ENCODE results near the gene XAF1. TPM values are rescaled to one million over a fixed set of nuclear protein-coding genes. Genes with fewer than 3 reads are reported as not detected.

Gene XAF1
- total and polyA plus RNA-seq, 2 experiments from 2014 or later = not detected

DNA sequence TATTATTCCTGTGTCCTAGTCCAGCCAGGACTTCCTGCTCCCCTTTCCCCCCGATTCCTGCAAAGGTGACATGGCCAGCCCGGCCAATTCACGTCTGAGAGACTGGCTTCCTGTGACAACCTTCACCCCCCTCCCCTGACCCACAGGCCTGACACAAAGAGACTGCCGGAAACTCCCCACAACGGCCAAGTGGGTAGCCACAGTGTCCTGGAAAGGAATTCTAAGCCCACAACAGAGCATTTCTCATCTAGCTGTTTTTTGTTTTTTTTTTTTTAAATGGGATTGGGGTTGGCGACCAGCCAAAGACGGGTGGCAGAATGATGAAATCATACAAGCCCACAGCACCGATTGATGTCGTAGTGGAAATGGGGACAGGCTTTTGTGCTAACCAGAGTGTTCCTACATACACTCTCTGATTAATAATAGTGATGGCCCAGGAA lies 2.8 kb upstream of the XAF1 start (continued):
- TF ChIP-seq, protein P1, sequence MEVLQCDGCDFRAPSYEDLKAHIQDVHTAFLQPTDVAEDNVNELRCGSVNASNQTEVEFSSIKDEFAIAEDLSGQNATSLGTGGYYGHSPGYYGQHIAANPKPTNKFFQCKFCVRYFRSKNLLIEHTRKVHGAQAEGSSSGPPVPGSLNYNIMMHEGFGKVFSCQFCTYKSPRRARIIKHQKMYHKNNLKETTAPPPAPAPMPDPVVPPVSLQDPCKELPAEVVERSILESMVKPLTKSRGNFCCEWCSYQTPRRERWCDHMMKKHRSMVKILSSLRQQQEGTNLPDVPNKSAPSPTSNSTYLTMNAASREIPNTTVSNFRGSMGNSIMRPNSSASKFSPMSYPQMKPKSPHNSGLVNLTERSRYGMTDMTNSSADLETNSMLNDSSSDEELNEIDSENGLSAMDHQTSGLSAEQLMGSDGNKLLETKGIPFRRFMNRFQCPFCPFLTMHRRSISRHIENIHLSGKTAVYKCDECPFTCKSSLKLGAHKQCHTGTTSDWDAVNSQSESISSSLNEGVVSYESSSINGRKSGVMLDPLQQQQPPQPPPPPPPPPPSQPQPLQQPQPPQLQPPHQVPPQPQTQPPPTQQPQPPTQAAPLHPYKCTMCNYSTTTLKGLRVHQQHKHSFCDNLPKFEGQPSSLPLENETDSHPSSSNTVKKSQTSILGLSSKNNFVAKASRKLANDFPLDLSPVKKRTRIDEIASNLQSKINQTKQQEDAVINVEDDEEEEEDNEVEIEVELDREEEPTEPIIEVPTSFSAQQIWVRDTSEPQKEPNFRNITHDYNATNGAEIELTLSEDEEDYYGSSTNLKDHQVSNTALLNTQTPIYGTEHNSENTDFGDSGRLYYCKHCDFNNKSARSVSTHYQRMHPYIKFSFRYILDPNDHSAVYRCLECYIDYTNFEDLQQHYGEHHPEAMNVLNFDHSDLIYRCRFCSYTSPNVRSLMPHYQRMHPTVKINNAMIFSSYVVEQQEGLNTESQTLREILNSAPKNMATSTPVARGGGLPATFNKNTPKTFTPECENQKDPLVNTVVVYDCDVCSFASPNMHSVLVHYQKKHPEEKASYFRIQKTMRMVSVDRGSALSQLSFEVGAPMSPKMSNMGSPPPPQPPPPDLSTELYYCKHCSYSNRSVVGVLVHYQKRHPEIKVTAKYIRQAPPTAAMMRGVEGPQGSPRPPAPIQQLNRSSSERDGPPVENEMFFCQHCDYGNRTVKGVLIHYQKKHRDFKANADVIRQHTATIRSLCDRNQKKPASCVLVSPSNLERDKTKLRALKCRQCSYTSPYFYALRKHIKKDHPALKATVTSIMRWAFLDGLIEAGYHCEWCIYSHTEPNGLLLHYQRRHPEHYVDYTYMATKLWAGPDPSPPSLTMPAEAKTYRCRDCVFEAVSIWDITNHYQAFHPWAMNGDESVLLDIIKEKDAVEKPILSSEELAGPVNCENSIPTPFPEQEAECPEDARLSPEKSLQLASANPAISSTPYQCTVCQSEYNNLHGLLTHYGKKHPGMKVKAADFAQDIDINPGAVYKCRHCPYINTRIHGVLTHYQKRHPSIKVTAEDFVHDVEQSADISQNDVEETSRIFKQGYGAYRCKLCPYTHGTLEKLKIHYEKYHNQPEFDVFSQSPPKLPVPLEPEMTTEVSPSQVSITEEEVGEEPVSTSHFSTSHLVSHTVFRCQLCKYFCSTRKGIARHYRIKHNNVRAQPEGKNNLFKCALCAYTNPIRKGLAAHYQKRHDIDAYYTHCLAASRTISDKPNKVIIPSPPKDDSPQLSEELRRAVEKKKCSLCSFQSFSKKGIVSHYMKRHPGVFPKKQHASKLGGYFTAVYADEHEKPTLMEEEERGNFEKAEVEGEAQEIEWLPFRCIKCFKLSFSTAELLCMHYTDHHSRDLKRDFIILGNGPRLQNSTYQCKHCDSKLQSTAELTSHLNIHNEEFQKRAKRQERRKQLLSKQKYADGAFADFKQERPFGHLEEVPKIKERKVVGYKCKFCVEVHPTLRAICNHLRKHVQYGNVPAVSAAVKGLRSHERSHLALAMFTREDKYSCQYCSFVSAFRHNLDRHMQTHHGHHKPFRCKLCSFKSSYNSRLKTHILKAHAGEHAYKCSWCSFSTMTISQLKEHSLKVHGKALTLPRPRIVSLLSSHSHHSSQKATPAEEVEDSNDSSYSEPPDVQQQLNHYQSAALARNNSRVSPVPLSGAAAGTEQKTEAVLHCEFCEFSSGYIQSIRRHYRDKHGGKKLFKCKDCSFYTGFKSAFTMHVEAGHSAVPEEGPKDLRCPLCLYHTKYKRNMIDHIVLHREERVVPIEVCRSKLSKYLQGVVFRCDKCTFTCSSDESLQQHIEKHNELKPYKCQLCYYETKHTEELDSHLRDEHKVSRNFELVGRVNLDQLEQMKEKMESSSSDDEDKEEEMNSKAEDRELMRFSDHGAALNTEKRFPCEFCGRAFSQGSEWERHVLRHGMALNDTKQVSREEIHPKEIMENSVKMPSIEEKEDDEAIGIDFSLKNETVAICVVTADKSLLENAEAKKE (CRISPR knock-in tag; IDR thresholded peaks at IDR 0.05) = no peak
- TF ChIP-seq EZH2 (IDR thresholded peaks at IDR 0.05; ENCODE audit: low read depth, unreplicated experiment) (no peak), EZH2phosphoT487 (IDR thresholded peaks at IDR 0.05; ENCODE audit: unreplicated experiment) (no peak), STAT1 (IDR thresholded peaks at IDR 0.05; ENCODE audit: unreplicated experiment) (no peak), ZNF331 (CRISPR knock-in tag; IDR thresholded peaks at IDR 0.05; ENCODE audit: low read depth) (no peak), ZNF114 (CRISPR knock-in tag; IDR thresholded peaks at IDR 0.05) (no peak), JUNB (IDR thresholded peaks at IDR 0.05; ENCODE audit: unreplicated experiment) (no peak)
- TF ChIP-seq, protein P2, sequence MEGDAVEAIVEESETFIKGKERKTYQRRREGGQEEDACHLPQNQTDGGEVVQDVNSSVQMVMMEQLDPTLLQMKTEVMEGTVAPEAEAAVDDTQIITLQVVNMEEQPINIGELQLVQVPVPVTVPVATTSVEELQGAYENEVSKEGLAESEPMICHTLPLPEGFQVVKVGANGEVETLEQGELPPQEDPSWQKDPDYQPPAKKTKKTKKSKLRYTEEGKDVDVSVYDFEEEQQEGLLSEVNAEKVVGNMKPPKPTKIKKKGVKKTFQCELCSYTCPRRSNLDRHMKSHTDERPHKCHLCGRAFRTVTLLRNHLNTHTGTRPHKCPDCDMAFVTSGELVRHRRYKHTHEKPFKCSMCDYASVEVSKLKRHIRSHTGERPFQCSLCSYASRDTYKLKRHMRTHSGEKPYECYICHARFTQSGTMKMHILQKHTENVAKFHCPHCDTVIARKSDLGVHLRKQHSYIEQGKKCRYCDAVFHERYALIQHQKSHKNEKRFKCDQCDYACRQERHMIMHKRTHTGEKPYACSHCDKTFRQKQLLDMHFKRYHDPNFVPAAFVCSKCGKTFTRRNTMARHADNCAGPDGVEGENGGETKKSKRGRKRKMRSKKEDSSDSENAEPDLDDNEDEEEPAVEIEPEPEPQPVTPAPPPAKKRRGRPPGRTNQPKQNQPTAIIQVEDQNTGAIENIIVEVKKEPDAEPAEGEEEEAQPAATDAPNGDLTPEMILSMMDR (conservative IDR thresholded peaks at IDR 0.05; ENCODE audit: low read depth in 2 of 2) = no peak

DNA sequence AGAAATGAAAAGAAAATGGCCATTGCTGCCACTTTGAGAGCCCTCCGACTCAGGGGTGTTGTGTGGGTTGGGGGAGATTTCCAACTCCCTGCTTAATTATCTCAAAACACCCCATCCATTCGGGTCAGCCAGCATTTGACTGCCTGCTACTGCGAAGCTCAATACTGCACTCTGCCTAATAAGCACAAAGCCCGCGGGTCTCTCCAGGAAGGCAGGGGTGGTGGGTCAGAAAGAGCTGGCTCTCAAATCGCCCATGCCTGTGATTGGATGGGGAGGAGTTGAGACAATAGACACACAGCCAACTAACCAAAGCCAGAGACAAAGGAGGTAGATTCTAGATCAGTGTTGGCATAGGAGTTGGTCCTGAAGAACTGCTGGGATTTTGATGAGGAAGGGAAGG lies 2.3 kb upstream of the XAF1 start:
- Histone ChIP-seq H2AFZ (peak overlapping the region; percentile 89; the same call in 1 of the 2 replicates), H3K4me1 (ENCODE audit: insufficient read depth) (peaks cover 18% of the 10 kb centered on the region), H4K20me1 (replicated peaks; ENCODE audit: insufficient read depth) (no peaks in the 10 kb centered on the region), H3K79me2 (replicated peaks; ENCODE audit: insufficient read depth) (no peaks in the 10 kb centered on the region), H3F3A (replicated peaks; ENCODE audit: low read depth) (no peaks in the 10 kb centered on the region), H3K9me2 (ENCODE audit: insufficient read depth) (0 out of 2 replicates have a peak, but pooled peaks cover 6% of the 10 kb centered on the region), H3K27ac (ENCODE audit: low read depth) (0 out of 2 replicates have a peak overlapping the region, but pooled peaks have one; percentile 64), H3K4me3 (no peak overlapping the region), H3K27me3 (ENCODE audit: insufficient read depth) (no peaks in the 10 kb centered on the region), H3K36me3 (ENCODE audit: insufficient read depth) (no peaks in the 10 kb centered on the region), H3K4me2 (no peak overlapping the region)
- H3K36me3 Mint-ChIP-seq (ENCODE audit: low read depth) = no peaks in the 10 kb centered on the region
- H3K4me1 Mint-ChIP-seq = peaks cover 24% of the 10 kb centered on the region
- H3K27me3 Mint-ChIP-seq (ENCODE audit: insufficient read depth, low read depth, poor library complexity) = peaks cover 11% of the 10 kb centered on the region
- H3K27ac Mint-ChIP-seq = no peak overlapping the region
- no peak for DNase-seq (ENCODE audit: low spot score)
- H3K4me3 Mint-ChIP-seq = no peak overlapping the region; the same call in 2 of the 3 replicates
- ATAC-seq = peak; percentile 53
- peaks cover 9% of the 10 kb centered on the region for H3K9me3 Mint-ChIP-seq
- TF ChIP-seq ZNF114 (CRISPR knock-in tag; IDR thresholded peaks at IDR 0.05) (no peak), POLR2AphosphoS5 (IDR thresholded peaks at IDR 0.05; ENCODE audit: low read depth) (no peak), NANOG (IDR thresholded peaks at IDR 0.05; ENCODE audit: borderline replicate concordance) (no peak), EZH2 (IDR thresholded peaks at IDR 0.05; ENCODE audit: low read depth, unreplicated experiment) (no peak), JUNB (IDR thresholded peaks at IDR 0.05; ENCODE audit: unreplicated experiment) (no peak), EZH2phosphoT487 (IDR thresholded peaks at IDR 0.05; ENCODE audit: unreplicated experiment) (no peak), STAT1 (IDR thresholded peaks at IDR 0.05; ENCODE audit: unreplicated experiment) (no peak), CREB1 (CRISPR knock-in tag; IDR thresholded peaks at IDR 0.05; ENCODE audit: low read depth) (no peak), ZNF331 (CRISPR knock-in tag; IDR thresholded peaks at IDR 0.05; ENCODE audit: low read depth) (no peak)
